Neutrophil (primary cell): ENCODE results near the gene ITGB8.
A peak's percentile ranks its signal among the peaks of the same experiment; 100 is the strongest.

ENCODE experiments used
- H3K27ac ChIP-seq: fragments of 200-600 bp; sonication (generic); 2 replicates; pipeline ENCODE4 v1.5.1; 2016; ENCODE audit warnings: mild to moderate bottlenecking, moderate library complexity
- H3K27me3 ChIP-seq: fragments of 200-600 bp; sonication (generic); 2 replicates; pipeline ENCODE4 v1.6.0; 2016; ENCODE audit warnings: mild to moderate bottlenecking
- H3K36me3 ChIP-seq: fragments of 200-600 bp; sonication (generic); 2 replicates; pipeline ENCODE4 v1.5.1; 2017
- H3K4me1 ChIP-seq, 2 experiments: fragments of 200-600 bp in 1 of 2; sonication (generic) in 1 of 2; 1 replicate in 1 of 2; 2 replicates in 1 of 2; pipeline versions ENCODE4 v1.5.1 to v1.6.1; 2013 to 2016; ENCODE audit warnings: low read depth in 1 of 2, low read length in 1 of 2, mild to moderate bottlenecking in 1 of 2, moderate library complexity in 1 of 2; ENCODE audit not compliant: control insufficient read depth in 1 of 2, insufficient read depth in 1 of 2
- H3K4me3 ChIP-seq, 2 experiments: fragments of 200-600 bp in 1 of 2; sonication (generic) in 1 of 2; 1 replicate in 1 of 2; 2 replicates in 1 of 2; pipeline ENCODE4 v1.5.1; 2013 to 2016; ENCODE audit warnings: low read depth in 1 of 2, low read length in 1 of 2, mild to moderate bottlenecking in 1 of 2, moderate library complexity in 1 of 2
- H3K9me3 ChIP-seq: fragments of 200-600 bp; sonication (generic); 2 replicates; pipeline ENCODE4 v1.5.1; 2016
- TF ChIP-seq, protein P1 (sequence below): fragments of 200-600 bp; sonication (generic); IDR thresholded peaks from 2 replicates; pipeline ENCODE4 v1.5.1; 2016; ENCODE audit warnings: antibody characterized with exemption

ITGB8 gene

DNA sequence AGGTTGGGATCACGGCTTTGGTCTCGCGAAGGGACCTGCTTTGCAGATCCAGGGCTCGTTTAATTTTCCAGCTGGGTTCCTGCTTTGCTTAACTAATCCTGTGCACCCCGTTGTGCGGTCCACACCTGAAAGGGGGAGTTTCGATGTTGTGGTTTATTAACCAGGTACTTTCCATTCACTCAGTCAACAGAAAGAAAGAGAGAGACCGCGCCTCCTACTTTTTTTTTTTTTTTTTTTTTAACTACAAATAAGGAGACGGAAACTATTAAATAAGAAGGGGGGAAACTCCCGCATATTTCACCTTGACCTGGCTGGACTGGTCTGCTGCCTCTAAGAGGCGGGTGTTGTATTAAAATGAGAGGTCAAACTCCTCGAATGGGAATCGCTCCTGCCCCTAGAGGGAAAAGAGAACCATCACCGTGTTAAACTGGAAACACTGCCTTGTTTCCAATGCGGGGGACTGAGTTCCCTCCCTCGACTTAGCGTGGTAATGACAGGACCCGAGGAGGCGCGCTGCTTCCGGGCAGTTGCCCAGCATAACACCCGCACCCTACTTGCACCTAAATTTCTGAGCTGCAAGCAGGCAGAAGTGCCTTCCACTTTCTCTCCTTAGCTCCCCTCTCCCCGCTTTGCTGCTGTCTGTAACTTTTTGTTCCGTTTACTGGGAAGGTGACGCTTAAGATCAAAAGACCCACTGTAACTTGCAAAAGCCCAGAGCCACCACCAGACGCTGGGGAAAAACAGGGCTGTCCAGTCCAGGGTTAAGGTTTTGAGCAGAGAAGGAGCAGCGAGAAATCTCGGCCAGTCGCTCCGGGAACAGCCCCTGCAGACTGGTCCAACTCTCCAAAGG is 1.1 kb upstream of the ITGB8 start:
- Histone ChIP-seq H3K27ac (no peak overlapping the region), H3K9me3 (no peaks in the 10 kb centered on the region), H3K4me3 (peak overlapping the region; percentile 25 to 52), H3K36me3 (no peaks in the 10 kb centered on the region), H3K27me3 (peaks cover 74% of the 10 kb centered on the region), H3K4me1 (peaks cover 21 to 24% of the 10 kb centered on the region in 2 experiments)
- TF ChIP-seq, protein P1, sequence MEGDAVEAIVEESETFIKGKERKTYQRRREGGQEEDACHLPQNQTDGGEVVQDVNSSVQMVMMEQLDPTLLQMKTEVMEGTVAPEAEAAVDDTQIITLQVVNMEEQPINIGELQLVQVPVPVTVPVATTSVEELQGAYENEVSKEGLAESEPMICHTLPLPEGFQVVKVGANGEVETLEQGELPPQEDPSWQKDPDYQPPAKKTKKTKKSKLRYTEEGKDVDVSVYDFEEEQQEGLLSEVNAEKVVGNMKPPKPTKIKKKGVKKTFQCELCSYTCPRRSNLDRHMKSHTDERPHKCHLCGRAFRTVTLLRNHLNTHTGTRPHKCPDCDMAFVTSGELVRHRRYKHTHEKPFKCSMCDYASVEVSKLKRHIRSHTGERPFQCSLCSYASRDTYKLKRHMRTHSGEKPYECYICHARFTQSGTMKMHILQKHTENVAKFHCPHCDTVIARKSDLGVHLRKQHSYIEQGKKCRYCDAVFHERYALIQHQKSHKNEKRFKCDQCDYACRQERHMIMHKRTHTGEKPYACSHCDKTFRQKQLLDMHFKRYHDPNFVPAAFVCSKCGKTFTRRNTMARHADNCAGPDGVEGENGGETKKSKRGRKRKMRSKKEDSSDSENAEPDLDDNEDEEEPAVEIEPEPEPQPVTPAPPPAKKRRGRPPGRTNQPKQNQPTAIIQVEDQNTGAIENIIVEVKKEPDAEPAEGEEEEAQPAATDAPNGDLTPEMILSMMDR, result no peak

DNA sequence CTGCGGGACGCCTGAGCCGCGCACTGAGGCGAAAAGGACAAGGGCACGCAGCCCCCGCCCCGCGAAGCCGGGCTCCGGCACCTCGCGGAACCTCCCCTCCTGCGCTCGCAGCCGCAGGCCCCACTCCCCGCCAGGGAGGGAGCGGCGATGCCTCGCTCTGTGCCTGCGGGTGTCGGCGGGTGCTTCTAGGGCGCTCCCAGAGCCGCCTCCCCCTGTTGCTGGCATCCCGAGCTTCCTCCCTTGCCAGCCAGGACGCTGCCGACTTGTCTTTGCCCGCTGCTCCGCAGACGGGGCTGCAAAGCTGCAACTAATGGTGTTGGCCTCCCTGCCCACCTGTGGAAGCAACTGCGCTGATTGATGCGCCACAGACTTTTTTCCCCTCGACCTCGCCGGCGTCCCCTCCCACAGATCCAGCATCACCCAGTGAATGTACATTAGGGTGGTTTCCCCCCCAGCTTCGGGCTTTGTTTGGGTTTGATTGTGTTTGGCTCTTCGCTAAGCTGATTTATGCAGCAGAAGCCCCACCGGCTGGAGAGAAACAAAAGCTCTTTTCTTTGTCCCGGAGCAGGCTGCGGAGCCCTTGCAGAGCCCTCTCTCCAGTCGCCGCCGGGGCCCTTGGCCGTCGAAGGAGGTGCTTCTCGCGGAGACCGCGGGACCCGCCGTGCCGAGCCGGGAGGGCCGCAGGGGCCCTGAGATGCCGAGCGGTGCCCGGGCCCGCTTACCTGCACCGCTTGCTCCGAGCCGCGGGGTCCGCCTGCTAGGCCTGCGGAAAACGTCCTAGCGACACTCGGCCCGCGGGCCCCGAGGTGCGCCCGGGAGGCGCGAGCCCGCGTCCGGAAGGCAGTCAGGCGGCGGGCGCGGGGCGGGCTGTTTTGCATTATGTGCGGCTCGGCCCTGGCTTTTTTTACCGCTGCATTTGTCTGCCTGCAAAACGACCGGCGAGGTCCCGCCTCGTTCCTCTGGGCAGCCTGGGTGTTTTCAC is 519 bp downstream of the ITGB8 start:
- H3K9me3 ChIP-seq, result no peaks in the 10 kb centered on the region
- H3K4me3 ChIP-seq, result peak overlapping the region; percentile 25 to 52
- H3K27ac ChIP-seq, result no peak overlapping the region
- TF ChIP-seq, protein P1, result no peak
- H3K4me1 ChIP-seq, result peaks cover 21 to 24% of the 10 kb centered on the region in 2 experiments
- peaks cover 77% of the 10 kb centered on the region for H3K27me3 ChIP-seq
- no peaks in the 10 kb centered on the region for H3K36me3 ChIP-seq

DNA sequence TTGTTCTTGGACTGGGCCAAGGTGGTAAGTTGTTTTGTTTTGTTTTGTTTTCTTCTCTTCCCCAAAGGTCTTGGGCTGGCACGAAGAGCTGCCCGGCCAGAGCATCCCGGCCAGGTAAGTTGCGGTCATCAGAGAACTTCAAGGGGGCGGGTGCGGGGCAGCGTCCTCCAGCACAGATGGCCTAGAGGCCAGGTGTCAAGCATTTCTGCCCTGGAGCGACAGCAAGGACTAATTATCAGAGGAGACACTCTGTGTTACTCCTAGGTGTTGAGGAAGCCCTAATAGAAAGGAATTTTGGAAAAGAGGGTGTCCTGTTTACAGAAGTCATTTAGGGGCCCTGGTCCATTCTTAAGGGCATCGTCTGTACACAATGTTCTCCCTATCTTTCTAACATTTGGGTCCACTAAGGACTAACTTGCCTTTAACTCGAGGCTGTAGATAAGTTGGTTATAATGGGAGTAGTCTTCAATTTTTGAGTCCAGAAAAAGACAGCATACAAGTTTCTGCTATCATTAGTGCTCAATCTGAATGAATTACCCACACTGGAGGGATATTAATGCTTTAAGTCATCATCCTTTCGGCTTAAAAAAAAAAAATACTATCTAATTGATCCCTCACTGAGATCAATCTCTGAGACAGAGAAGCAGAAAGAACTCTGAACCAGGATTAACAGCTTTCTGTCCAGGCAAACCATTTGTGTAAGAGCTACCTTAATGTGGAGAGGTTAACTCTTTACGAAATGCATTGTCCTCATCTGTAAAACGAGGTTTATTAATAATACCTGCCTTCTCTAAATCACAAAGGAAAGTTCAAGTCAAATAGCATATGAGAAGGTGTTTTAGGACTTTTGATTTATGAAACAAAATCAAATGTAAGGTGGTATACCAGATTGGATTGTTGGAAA is 1.5 kb downstream of the ITGB8 start:
- TF ChIP-seq, protein P1, result no peak
- Histone ChIP-seq H3K27ac (no peak overlapping the region), H3K27me3 (peaks cover 77% of the 10 kb centered on the region), H3K9me3 (no peaks in the 10 kb centered on the region), H3K4me1 (peaks cover 21 to 24% of the 10 kb centered on the region in 2 experiments), H3K36me3 (no peaks in the 10 kb centered on the region), H3K4me3 (peak overlapping the region in 1 of 2 experiments; percentile 52)

DNA sequence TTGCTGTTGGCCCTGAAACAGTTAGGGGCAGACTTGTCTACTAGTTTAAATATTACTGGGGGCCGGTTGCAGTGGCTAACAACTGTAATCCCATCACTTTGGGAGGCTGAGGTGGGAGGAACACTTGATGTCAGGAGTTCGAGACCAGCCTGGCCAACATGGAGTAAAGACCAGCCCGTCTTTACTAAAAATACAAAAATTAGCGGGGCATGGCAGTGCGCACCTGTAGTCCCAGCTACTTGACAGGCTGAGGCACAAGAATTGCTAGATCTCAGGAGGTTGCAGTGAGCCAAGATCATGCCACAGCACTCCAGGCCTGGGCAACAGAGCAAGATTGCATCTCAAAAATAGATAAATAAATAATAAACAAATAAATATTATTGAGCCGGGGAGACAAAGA is 7.6 kb downstream of the ITGB8 start:
- Histone ChIP-seq H3K27ac (no peak overlapping the region), H3K36me3 (no peaks in the 10 kb centered on the region), H3K4me1 (no peaks in the 10 kb centered on the region), H3K4me3 (no peak overlapping the region), H3K27me3 (peaks cover 16% of the 10 kb centered on the region), H3K9me3 (no peaks in the 10 kb centered on the region)
- TF ChIP-seq, protein P1, result no peak

DNA sequence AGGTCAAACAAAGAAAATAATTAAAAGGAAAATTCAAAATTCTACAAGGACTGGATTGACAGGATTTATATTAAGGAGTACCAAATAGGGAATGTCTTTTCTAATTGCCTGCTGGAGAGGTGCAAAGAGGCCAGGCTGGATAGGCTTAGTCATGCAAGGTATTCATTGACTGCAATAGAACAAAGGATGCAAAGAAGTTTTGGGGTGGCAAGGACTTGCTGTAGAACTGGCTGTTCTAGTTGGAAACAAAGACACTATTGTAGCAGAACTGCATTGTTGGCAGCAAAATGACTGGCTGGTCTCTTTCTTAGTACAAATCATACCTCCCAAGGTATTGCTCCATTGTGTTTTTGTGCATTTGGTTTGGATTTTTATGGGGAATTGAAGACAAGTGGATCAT is 10.1 kb downstream of the ITGB8 start:
- Histone ChIP-seq H3K27ac (no peak overlapping the region), H3K9me3 (no peaks in the 10 kb centered on the region), H3K4me1 (no peaks in the 10 kb centered on the region), H3K27me3 (no peaks in the 10 kb centered on the region), H3K4me3 (no peak overlapping the region), H3K36me3 (no peaks in the 10 kb centered on the region)
- TF ChIP-seq, protein P1, result no peak
